ENCODE data around the gene ETV6.

ETV6 gene

GRCh38 chr12:11758510-11759493 is 109.3 kb downstream of the ETV6 start:
- TF ChIP-seq CTCF (conservative IDR thresholded peaks at IDR 0.05; ENCODE audit: low read length) (no peak), EZH2phosphoT487 (IDR thresholded peaks at IDR 0.05; ENCODE audit: borderline replicate concordance) (no peak)
- Histone ChIP-seq H3K79me2 (ENCODE audit: insufficient read depth, low read length) (peaks cover 69% of the 10 kb centered on the region), H3K4me3 (ENCODE audit: low read length, poor library complexity, severe bottlenecking) (no peak overlapping the region), H3K27me3 (ENCODE audit: insufficient read depth, low read length, poor library complexity, severe bottlenecking) (no peaks in the 10 kb centered on the region), H3F3A (ENCODE audit: low read depth) (no peaks in the 10 kb centered on the region), H3K36me3 (ENCODE audit: insufficient read depth, low read length) (peaks cover 74% of the 10 kb centered on the region; the same call in 1 of the 2 replicates), H2AFZ (ENCODE audit: low read length) (no peak overlapping the region), H3K9me2 (replicated peaks; ENCODE audit: low read depth, low read length) (no peaks in the 10 kb centered on the region), H4K20me1 (ENCODE audit: insufficient read depth, low read length, poor library complexity, severe bottlenecking) (peaks cover 3% of the 10 kb centered on the region), H3K9ac (ENCODE audit: low read depth, low read length, poor library complexity, severe bottlenecking) (no peak overlapping the region), H3K9me3 (ENCODE audit: insufficient read depth, low read depth, low read length) (no peaks in the 10 kb centered on the region), H3K4me1 (ENCODE audit: insufficient read depth, low read length, poor library complexity, severe bottlenecking) (peaks cover 4% of the 10 kb centered on the region), H3K4me2 (ENCODE audit: low read depth, low read length, poor library complexity, severe bottlenecking) (no peak overlapping the region)

GRCh38 chr12:11759494-11759878 is 110.0 kb downstream of the ETV6 start:
- Histone ChIP-seq H2AFZ (ENCODE audit: low read length) (no peak overlapping the region), H3K9me2 (replicated peaks; ENCODE audit: low read depth, low read length) (no peaks in the 10 kb centered on the region), H3K27me3 (ENCODE audit: insufficient read depth, low read length, poor library complexity, severe bottlenecking) (no peaks in the 10 kb centered on the region), H3K36me3 (ENCODE audit: insufficient read depth, low read length) (peaks cover 67% of the 10 kb centered on the region; the same call in 1 of the 2 replicates), H3K4me3 (ENCODE audit: low read length, poor library complexity, severe bottlenecking) (no peak overlapping the region), H3K79me2 (ENCODE audit: insufficient read depth, low read length) (peaks cover 71% of the 10 kb centered on the region), H3K4me2 (ENCODE audit: low read depth, low read length, poor library complexity, severe bottlenecking) (no peak overlapping the region), H3K9me3 (ENCODE audit: insufficient read depth, low read depth, low read length) (no peaks in the 10 kb centered on the region), H4K20me1 (ENCODE audit: insufficient read depth, low read length, poor library complexity, severe bottlenecking) (peaks cover 3% of the 10 kb centered on the region), H3F3A (ENCODE audit: low read depth) (no peaks in the 10 kb centered on the region), H3K9ac (ENCODE audit: low read depth, low read length, poor library complexity, severe bottlenecking) (no peak overlapping the region), H3K4me1 (ENCODE audit: insufficient read depth, low read length, poor library complexity, severe bottlenecking) (peaks cover 9% of the 10 kb centered on the region)
- TF ChIP-seq CTCF (conservative IDR thresholded peaks at IDR 0.05; ENCODE audit: low read length) (no peak), EZH2phosphoT487 (IDR thresholded peaks at IDR 0.05; ENCODE audit: borderline replicate concordance) (no peak)

- Histone ChIP-seq H2AFZ (ENCODE audit: low read length) (no peak overlapping the region), H3K4me3 (ENCODE audit: low read length, poor library complexity, severe bottlenecking) (no peak overlapping the region), H3K4me2 (ENCODE audit: low read depth, low read length, poor library complexity, severe bottlenecking) (no peak overlapping the region), H3K36me3 (ENCODE audit: insufficient read depth, low read length) (peaks cover 63% of the 10 kb centered on the region; the same call in 1 of the 2 replicates), H3K4me1 (ENCODE audit: insufficient read depth, low read length, poor library complexity, severe bottlenecking) (peaks cover 13% of the 10 kb centered on the region), H3K9ac (ENCODE audit: low read depth, low read length, poor library complexity, severe bottlenecking) (no peak overlapping the region), H3K9me2 (replicated peaks; ENCODE audit: low read depth, low read length) (no peaks in the 10 kb centered on the region), H3K27me3 (ENCODE audit: insufficient read depth, low read length, poor library complexity, severe bottlenecking) (no peaks in the 10 kb centered on the region), H3F3A (ENCODE audit: low read depth) (no peaks in the 10 kb centered on the region), H4K20me1 (ENCODE audit: insufficient read depth, low read length, poor library complexity, severe bottlenecking) (peaks cover 3% of the 10 kb centered on the region), H3K9me3 (ENCODE audit: insufficient read depth, low read depth, low read length) (no peaks in the 10 kb centered on the region), H3K79me2 (ENCODE audit: insufficient read depth, low read length) (peaks cover 70% of the 10 kb centered on the region)
- TF ChIP-seq CTCF (conservative IDR thresholded peaks at IDR 0.05; ENCODE audit: low read length): no peak
- TF ChIP-seq EZH2phosphoT487 (IDR thresholded peaks at IDR 0.05; ENCODE audit: borderline replicate concordance): no peak
These were observed 110.4 kb downstream of the ETV6 start for GRCh38 chr12:11759899-11760298.
